ENCODE results near the gene VDR.

Gene VDR

GRCh38 chr12:47904713-47905709, at the start of gene VDR:
Gene VDR (minus strand): TSS chr12:47904994. CDS start chr12:47879113, 25,881 bp downstream.
- DNase-seq: peak; percentile 74

GRCh38 chr12:47954058-47954457, 49.3 kb upstream of the VDR start:
- no peak for DNase-seq

DNA sequence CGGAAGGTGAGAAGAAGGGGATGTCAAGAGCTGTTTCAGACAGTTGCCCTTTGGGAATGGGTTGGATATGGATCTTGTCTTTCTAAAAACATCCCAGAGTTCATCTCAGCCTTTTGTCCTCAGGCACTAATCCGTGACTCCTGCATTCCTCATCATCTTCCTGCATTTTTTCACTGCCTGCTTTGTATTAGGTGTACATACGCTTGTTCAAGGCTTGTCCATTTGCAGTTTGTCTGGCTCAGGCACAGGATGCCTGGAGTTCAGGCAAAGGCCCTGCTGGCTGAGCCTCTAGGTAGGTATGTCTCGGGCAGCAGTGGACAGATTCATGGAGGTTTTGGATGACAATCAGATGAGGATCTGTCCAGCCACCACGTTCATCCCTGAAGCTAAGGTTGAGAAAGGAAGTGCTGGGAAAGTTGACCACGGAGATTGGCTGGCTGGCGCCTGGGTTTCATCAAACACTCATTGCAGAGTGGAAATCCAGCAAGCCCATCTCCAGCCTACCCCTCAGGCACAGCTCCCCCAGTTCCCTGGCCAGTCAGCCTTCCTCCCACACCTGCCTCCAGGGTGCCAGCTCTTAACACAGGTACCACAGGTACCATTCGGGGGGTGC, 46.2 kb upstream of the VDR start:
- no peak for DNase-seq

DNA sequence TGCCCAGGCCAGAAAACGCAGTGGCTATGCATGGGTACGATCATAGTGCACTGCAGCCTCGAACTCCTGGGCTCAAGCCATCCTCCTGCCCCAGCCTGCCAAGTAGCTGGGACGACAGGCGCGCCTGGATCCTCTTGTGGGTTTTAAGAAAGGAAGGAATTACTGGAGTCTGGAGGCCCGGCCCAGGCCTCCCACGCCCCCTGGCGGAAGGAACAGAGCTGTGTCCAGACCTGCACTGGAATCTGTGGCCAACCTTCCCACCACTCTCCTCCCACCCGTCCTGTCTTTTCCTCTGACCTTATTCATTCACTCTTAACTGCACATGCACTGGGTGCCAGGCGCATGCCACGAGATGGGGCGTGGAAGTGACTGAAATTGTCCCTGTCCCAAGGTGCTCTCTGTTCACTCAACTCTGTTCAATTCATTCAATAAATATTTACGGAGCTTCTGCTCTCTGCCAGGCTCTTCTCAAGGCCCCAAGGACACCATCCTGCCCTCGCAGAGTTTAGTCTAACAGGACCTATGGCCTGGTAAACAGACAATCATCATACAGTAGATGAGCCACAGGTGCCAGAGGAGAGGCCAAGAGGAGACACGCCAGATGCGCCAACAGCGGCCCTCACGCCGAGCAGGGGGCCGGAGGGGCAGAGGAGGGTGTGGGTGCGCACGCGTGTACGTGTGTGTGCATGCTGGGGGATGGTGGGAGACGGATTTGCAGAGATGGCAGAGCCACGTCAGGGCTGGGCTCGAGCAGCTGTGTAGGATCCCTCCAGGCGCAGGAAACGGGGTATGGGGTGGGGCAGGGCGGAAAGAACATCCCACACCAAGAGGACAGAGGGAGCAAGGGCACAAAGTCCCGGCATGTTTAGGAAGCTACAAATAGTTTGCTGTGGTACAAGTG, 44.9 kb upstream of the VDR start:
- peak; percentile 37 for DNase-seq

DNA sequence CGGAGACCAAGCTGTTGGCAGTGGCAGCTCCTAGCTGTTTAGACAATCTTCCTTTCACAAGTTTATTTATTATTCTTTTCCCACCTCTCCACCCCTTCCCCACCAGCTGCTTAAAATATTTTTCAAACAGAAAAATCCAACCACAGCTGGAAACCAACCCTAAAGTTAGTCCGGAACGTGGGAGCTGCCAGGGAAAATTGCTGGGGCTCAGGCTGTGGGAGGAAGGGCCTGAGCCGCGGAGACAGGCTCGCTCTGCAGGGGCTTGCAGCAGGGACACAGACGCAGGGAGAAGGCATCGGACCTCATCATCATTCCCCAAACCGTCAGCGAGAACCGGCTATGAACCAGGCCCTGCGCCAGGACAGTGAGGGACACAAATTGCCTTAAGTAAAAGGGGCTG, 42.5 kb upstream of the VDR start:
- DNase-seq: no peak

DNA sequence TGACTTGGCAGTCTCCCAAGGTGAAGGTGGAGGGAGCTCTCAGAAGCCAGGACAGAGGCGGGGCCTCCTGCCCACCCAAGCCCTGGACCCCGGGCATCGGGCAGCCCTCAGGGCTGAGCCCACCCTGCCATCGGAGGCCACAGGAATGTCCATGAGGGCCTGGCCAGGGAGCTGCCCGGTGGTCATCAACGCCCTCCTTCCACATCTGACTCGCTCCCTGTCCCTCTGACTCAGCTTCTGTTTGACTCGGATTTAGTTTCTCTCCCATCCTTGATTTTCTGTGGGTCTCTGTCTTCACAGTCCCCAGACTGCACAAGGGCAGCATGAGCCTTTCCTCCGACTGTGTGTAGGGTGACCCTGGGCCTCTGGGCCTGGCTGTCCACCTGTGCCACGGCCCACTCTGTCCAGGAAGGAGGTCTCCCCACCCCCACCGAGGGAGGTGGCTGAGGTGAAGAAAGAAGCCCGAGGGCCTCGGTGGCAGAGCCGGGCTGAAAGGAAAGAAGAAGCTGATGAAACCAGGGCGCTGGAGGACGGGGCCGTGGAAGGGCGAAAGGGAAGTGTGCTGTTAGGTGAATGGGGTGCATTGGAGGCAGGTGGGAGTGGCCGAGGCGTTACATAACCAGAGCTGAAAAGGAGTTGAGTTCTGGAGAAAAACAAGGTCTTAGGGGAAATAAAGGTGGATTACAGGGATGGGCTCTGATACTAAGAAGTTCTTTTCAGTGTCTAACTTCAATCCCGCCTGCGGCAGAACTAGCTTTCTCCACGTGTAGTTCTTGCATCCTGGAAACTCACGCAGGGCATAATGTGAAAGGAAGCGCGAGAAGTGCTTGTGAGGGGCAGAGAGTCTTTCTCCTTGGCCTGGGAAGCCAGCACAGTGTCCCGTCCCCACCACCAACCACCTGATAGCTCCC, 41.9 kb upstream of the VDR start:
- no peak for DNase-seq

DNA sequence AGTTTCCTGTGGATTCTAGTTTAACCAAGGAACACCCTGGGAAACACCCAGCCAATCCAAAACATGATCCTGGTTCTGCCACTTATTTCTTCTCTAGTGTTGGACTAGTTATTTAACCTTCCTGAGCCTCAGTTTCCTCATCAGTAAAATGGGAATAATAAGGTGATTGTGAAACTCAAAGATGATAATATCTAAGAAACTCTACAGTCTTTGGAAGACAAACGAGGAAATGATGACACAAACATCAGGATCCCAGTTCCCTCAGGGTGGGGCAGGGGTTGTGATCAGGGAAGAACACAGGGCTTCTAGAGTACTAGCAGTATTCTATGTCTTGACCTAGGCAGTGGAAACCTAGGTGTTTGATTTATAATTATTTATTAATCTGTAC, 40.5 kb upstream of the VDR start:
- no peak for DNase-seq

GRCh38 chr12:47944685-47945340, 40.0 kb upstream of the VDR start:
- no peak for DNase-seq

GRCh38 chr12:47943623-47944340, 39.0 kb upstream of the VDR start:
- DNase-seq: no peak

GRCh38 chr12:47942614-47943225, 37.9 kb upstream of the VDR start:
- DNase-seq: no peak

DNA sequence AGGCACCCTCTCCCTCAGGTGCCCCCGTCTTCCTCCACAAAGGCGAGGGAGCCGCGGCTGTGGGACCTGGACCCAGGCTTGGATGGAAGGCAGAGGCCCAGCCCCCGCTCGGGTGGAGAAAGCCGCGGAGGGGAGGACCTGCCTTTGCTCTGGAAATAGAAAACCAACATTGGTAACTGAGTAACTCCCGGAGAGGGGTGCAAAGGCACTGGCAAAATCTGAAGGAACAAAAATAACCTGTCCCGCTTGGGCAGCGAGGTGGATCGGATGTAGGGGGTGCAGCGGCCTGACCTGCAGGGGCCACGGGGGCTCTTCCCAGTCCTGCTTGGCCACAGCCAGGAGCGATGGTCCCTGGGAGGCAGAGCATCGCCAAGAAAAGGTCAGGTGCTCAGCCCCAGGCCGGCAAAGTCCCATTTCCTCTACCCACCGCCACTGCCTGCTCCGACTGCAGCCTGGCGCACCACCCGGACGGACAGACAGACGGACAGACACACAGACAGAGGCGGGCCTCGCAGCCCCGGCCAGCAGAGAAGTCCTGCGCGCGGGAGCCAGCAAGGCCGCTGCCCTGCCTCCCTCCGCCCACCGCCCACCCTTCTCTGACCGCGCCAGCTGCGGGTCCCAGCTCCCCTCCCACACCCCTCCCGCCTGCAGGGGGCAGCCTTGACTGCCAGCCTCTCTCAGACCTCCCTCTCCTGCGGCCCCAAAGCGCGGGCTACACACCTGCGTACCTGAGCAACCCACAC, 37.2 kb upstream of the VDR start:
- DNase-seq: no peak

GRCh38 chr12:47941475-47941780, 36.6 kb upstream of the VDR start:
- DNase-seq: no peak

DNA sequence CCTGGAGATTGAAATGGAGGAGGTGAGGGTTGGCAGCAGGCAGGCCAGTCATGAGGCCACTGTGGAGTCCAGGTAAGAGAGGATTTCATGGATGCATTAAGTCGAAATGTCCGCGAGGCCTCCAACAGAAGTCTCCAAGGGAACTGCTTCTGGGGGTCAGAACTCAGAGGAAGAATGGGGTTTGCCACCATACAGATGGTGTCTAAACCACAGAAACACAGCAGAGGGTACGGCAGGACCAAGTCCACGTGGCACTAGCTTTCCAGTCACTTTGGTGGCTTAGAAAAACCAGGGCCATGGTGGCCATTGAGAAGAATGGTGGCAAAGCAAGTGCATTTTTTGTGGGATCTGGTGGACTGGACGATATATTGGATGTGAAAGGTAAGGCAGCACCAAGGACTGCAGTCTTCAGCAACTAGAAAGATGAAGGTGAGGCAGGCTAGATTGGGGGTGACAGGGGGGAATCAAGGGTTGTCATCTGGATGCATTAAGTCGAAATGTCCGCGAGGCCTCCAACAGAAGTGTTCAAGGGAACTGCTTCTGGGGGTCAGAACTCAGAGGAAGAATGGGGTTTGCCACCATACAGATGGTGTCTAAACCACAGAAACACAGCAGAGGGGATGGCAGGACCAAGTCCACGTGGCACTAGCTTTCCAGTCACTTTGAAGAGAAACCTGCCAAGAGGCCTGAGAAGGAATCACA, 36.1 kb upstream of the VDR start:
- DNase-seq: no peak

- DNase-seq: no peak
These were observed 34.3 kb upstream of the VDR start for GRCh38 chr12:47939009-47939601.

DNA sequence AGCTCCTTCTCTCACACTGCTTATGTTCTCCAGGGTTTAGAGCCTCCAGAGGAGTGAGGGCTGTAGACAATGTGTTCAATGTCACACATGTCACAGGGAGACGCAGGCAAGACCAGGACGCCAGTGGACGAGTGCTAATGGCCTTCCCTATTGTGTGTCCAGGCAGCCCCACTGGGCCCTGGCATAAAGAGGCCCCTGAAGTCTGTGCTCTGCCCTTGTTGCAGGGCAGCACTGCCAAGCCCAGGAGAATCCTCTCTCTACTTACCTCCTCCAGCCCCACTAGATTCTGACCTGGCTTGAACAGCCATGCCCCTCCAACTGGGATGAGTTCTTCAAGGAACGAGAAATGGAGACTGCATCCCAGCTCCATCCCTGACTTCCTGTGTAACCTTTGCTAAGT, 33.8 kb upstream of the VDR start:
- no peak for DNase-seq

- no peak for DNase-seq
These were observed 33.3 kb upstream of the VDR start for GRCh38 chr12:47938093-47938492.

- DNase-seq: no peak
These were observed 30.4 kb upstream of the VDR start for GRCh38 chr12:47935184-47935583.

GRCh38 chr12:47931187-47931586, 26.4 kb upstream of the VDR start:
- DNase-seq: no peak

GRCh38 chr12:47930634-47931033, 25.8 kb upstream of the VDR start:
- DNase-seq: no peak

Measured in NCI-H1105 (cell line).